HG03558 (cell line): Measurements from ENCODE around the gene PEAK3.

Experiments used
- ATAC-seq: cut with Tn5 transposase; IDR thresholded peaks from one replicate; pipeline ENCODE4 v1.9.1; 2021; ENCODE audit warnings: moderate number of reproducible peaks; ENCODE audit not compliant: unreplicated experiment; ENCODE audit errors: extremely low read depth

PEAK3 gene

GRCh38 chr19:2282062-2282861 is at the start of gene PEAK3:
Gene PEAK3 (minus strand): TSS chr19:2282175. CDS start chr19:2280931, 1,244 bp downstream.
- ATAC-seq, result no peak

GRCh38 chr19:2330632-2331284 is 48.8 kb upstream of the PEAK3 start:
- no peak for ATAC-seq

- ATAC-seq, result no peak
These were observed 48.3 kb upstream of the PEAK3 start for GRCh38 chr19:2330255-2330631.

GRCh38 chr19:2329501-2329916 is 47.5 kb upstream of the PEAK3 start:
- ATAC-seq, result no peak

GRCh38 chr19:2329149-2329478 is 47.1 kb upstream of the PEAK3 start:
- no peak for ATAC-seq

- ATAC-seq, result no peak
These were observed 46.6 kb upstream of the PEAK3 start, which contains the start of the genes LSM7 and SPPL2B for GRCh38 chr19:2328401-2329148. Gene LSM7 (minus strand): TSS chr19:2328586. CDS start chr19:2328566, 20 bp downstream. Gene SPPL2B (plus strand): TSS chr19:2328684. CDS start chr19:2328710, 26 bp downstream.

- ATAC-seq, result no peak
These were observed 45.9 kb upstream of the PEAK3 start for GRCh38 chr19:2327773-2328400.

- no peak for ATAC-seq
These were observed 44.9 kb upstream of the PEAK3 start for GRCh38 chr19:2326699-2327360.

- ATAC-seq, result no peak
These were observed 43.5 kb upstream of the PEAK3 start for GRCh38 chr19:2325281-2326046.

- no peak for ATAC-seq
These were observed 42.4 kb upstream of the PEAK3 start for GRCh38 chr19:2324220-2324948.

- ATAC-seq, result no peak
These were observed 41.7 kb upstream of the PEAK3 start for GRCh38 chr19:2323707-2324106.

- ATAC-seq, result no peak
These were observed 39.7 kb upstream of the PEAK3 start for GRCh38 chr19:2321565-2322283.

- ATAC-seq, result no peak
These were observed 39.0 kb upstream of the PEAK3 start for GRCh38 chr19:2320939-2321338.

GRCh38 chr19:2320049-2320448 is 38.1 kb upstream of the PEAK3 start:
- no peak for ATAC-seq

GRCh38 chr19:2319551-2319950 is 37.6 kb upstream of the PEAK3 start:
- ATAC-seq, result no peak

GRCh38 chr19:2318923-2319322 is 36.9 kb upstream of the PEAK3 start:
- no peak for ATAC-seq

GRCh38 chr19:2317756-2318155 is 35.8 kb upstream of the PEAK3 start:
- no peak for ATAC-seq

- no peak for ATAC-seq
These were observed 35.3 kb upstream of the PEAK3 start for GRCh38 chr19:2317300-2317699.
